Kidney capillary endothelial cell (primary cell): ENCODE measurements around the gene PRG3.
"Not testable (repeated sequence)": the region's sequence is repeated elsewhere in the genome, so short reads cannot be mapped to it uniquely, and the experiment has no call there.

Experiments used
- DNase-seq: peaks from one replicate; pipeline ENCODE4 v3.0.0-alpha.2; 2018; ENCODE audit warnings: low spot score

PRG3 gene

DNA sequence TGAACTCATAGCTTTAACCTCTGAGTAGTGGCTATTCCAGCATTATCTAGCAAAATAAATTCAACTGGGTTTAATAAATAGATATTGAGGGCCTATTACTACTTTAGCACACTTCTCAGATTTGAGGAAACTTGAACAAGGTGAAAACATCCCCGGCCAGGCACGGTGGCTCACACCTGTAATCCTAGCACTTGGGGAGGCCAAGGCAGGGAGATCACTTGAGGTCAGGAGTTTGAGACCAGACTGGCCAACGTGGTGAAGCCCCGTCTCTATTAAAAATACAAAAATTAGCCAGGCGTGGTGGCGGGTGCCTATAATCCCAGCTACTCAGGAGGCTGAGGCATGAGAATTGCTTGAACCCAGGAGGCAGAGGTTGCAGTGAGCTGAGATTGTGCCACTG is 44.1 kb downstream of the PRG3 start:
- not testable (repeated sequence) for DNase-seq

GRCh38 chr11:57336111-57336666 is 44.8 kb downstream of the PRG3 start:
- DNase-seq: no peak

DNA sequence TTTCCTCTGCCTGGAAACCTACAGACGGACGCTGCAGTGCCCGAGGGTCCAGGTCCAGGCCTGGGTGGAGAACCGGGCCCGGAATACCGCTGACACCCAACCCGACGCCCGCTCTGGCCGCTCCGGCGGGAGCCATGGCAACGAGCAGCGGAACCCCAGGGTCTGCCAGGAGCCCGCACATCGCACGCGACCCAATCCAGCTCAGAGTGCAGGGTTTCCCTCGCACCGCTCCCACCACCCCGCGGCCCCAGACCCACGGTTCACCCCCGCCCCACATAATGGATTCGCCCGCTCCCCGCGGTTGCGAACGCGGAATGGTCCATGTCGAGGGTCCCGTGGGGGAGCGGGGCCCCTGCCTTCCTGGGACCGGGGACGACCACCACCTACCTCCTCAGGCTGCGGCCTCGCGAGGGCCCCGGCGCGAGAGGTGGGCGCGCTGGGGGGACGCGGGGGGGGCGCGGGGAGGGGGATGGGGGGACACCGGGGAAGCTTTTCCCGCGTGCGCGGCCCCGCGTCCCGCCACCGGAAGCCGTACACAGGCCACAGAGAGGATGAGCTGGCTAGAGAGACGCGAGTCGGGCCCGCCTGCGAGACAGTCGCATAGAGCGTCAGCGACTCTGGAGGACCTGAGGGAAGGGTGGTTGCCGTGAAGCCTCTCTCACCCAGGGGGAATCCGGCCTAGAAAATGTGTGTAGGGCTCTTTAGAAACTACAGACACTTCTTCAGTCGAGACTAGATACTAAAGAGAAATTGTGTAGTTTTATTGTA is 45.4 kb downstream of the PRG3 start, which contains the start of gene SSRP1:
TSS of gene SSRP1 (minus strand) at position 550 of the 768 bp plus-strand sequence. CDS start 771 bp downstream, outside the sequence.
- DNase-seq: peak; percentile 81

DNA sequence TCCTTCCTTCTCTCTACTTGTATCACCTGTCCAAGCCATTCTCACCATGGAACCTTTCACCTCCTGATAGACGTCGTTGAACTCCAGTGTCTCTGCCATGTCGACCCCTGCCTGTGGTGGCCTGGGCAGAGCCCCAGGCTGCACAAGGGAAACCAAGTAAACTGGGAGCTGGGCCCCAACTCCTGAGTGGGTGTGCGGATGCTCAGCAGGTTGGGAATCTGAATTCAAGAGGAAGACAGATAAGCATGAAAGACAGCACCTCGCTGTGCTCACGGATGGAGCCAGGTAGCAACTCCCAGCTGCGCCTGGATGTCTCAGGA is 46.0 kb downstream of the PRG3 start:
- DNase-seq: no peak

DNA sequence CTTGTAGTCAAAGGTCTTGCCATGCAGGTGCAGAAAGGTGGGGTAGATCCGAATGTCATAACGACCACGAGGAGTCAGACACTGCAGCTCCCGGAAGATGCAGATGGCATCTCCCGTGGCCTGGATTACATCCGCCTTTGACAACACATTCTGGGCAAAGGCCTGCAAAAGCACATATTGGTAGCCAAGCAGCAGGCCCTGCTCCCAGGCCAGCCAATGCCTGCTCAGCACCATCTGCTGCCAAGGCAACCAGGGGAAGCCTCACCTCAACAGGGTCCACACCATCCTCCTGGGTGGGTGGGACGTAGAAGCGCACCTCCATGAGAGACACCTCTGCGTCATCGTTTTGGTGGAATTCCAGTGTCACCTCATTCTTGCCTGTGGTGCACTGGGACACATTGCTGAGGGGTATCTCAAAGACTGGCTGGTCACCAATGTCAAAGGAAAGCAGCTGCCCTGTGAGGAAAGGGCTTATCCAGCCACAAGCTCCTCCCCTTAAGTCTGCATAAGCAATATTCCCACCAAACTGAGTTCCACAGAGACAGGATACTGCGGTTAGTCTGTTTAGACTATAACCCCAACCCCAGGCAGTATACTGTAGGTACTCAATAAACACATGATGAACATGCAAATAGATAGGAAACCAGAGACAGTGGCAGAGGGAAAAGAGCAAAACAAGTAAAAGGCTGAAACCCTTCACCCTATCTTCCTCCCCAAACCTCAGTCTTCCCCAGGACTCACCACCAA is 48.1 kb downstream of the PRG3 start:
- DNase-seq: no peak

- DNase-seq: no peak
These were observed 49.2 kb downstream of the PRG3 start for GRCh38 chr11:57331720-57332119.

DNA sequence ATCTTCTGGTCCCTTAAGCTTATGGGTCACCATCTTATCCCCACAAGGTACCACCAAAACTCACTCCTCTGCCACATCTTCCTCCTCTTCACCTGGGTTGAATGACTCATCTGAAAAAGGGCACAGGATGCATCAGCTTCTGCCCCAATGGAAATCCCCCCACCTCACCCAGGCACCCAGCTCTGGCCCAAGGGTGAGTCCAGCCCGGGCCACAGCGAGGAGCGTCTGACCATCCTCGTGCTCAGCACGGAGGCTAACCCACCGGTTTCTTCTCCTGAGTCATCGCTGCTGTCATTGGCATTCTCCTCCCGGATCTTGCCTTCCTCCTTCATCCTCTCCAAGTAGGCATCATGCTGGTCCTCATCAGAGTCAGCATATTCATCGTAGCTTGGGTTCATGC is 50.9 kb downstream of the PRG3 start:
- DNase-seq: no peak

- DNase-seq: no peak
These were observed 53.2 kb downstream of the PRG3 start for GRCh38 chr11:57327721-57328120.
